ENCODE data around the gene MRPS33. TPM values are rescaled to one million over a fixed set of nuclear protein-coding genes. Genes with fewer than 3 reads are reported as not detected.
A peak's percentile ranks its signal among the peaks of the same experiment; 100 is the strongest.

Gene MRPS33
- total RNA-seq, 1 donor from 2014 or later: 32.2 TPM

- H3K4me3 Mint-ChIP-seq (ENCODE audit: unreplicated experiment): no peak overlapping the region
- no peak for TF ChIP-seq CTCF (IDR thresholded peaks at IDR 0.05; ENCODE audit: unreplicated experiment)
- H3K27ac Mint-ChIP-seq (ENCODE audit: unreplicated experiment): peak overlapping the region; percentile 62
- no peak for DNase-seq (ENCODE audit: low spot score)
- no peaks in the 10 kb centered on the region for H3K9me3 Mint-ChIP-seq (ENCODE audit: unreplicated experiment)
- H3K4me1 Mint-ChIP-seq (ENCODE audit: unreplicated experiment): peaks cover 25% of the 10 kb centered on the region
- H3K36me3 Mint-ChIP-seq (ENCODE audit: low read depth, unreplicated experiment): no peaks in the 10 kb centered on the region
- peaks cover 6% of the 10 kb centered on the region for H3K27me3 Mint-ChIP-seq (ENCODE audit: unreplicated experiment)
Measured at GRCh38 chr7:141012696-141013344, 1.9 kb downstream of the MRPS33 start.

- TF ChIP-seq CTCF (IDR thresholded peaks at IDR 0.05; ENCODE audit: unreplicated experiment): peak; percentile 41
- Mint-ChIP-seq H3K36me3 (ENCODE audit: low read depth, unreplicated experiment) (no peaks in the 10 kb centered on the region), H3K4me3 (ENCODE audit: unreplicated experiment) (no peak overlapping the region), H3K9me3 (ENCODE audit: unreplicated experiment) (no peaks in the 10 kb centered on the region), H3K4me1 (ENCODE audit: unreplicated experiment) (peaks cover 25% of the 10 kb centered on the region), H3K27ac (ENCODE audit: unreplicated experiment) (no peak overlapping the region), H3K27me3 (ENCODE audit: unreplicated experiment) (peaks cover 6% of the 10 kb centered on the region)
- DNase-seq (ENCODE audit: low spot score): peak; percentile 76
Measured at GRCh38 chr7:141012044-141012685, 2.6 kb downstream of the MRPS33 start.

GRCh38 chr7:141011443-141011842 lies 3.3 kb downstream of the MRPS33 start:
- no peaks in the 10 kb centered on the region for H3K9me3 Mint-ChIP-seq (ENCODE audit: unreplicated experiment)
- H3K4me1 Mint-ChIP-seq (ENCODE audit: unreplicated experiment): peaks cover 25% of the 10 kb centered on the region
- no peak for TF ChIP-seq CTCF (IDR thresholded peaks at IDR 0.05; ENCODE audit: unreplicated experiment)
- no peaks in the 10 kb centered on the region for H3K36me3 Mint-ChIP-seq (ENCODE audit: low read depth, unreplicated experiment)
- DNase-seq (ENCODE audit: low spot score): no peak
- peaks cover 6% of the 10 kb centered on the region for H3K27me3 Mint-ChIP-seq (ENCODE audit: unreplicated experiment)
- H3K4me3 Mint-ChIP-seq (ENCODE audit: unreplicated experiment): no peak overlapping the region
- no peak overlapping the region for H3K27ac Mint-ChIP-seq (ENCODE audit: unreplicated experiment)

- Mint-ChIP-seq H3K4me1 (ENCODE audit: unreplicated experiment) (no peaks in the 10 kb centered on the region), H3K27ac (ENCODE audit: unreplicated experiment) (no peak overlapping the region), H3K36me3 (ENCODE audit: low read depth, unreplicated experiment) (peaks cover 9% of the 10 kb centered on the region), H3K9me3 (ENCODE audit: unreplicated experiment) (no peaks in the 10 kb centered on the region), H3K27me3 (ENCODE audit: unreplicated experiment) (peaks cover 4% of the 10 kb centered on the region), H3K4me3 (ENCODE audit: unreplicated experiment) (no peak overlapping the region)
- no peak for DNase-seq (ENCODE audit: low spot score)
- TF ChIP-seq CTCF (IDR thresholded peaks at IDR 0.05; ENCODE audit: unreplicated experiment): no peak
Measured at GRCh38 chr7:141003172-141004065, 11.3 kb downstream of the MRPS33 start.

Measured in endothelial cell (in vitro differentiated cells).